Measurements from ENCODE around the gene SLC9A9.

SLC9A9 gene

DNA sequence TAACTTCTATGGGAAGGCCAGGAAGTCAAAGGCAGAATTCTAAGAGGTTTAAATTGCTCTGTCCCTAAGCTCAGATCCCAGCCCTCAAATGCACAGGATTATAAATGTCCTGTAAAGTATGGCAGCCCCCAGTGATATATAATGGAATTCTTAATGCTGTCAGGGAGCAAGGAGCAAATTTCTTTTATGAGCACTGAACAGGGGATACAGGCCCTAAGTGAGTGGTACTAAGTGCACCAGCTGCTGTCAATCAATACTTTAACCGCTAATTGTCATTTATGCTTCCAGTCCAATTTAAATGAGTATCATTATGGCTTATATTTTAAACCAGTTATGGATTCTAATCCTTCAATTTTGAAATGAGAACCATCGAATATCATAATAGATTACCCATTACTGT is 4.7 kb downstream of the SLC9A9 start:
- no peak for DNase-seq (ENCODE audit: low read depth)

DNA sequence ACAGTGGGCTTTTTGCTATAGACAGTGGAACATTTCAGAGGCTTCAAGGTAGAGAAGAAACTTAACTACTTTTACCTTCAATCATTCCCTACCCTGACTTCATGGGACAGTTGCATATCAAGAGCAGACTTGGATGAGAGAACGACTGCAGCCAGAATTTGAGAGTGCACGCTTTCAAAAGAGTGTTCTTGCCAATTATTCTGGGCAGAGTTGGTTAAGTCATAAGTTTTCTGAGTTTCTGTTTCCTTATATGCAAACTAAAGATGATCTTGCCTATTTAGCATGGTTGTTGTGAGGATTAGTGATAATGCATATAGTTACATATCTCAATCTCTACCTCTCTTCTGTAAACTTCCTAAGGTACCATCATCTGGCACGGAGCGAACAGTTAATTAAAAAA is 7.6 kb downstream of the SLC9A9 start:
- no peak for DNase-seq (ENCODE audit: low read depth)

DNA sequence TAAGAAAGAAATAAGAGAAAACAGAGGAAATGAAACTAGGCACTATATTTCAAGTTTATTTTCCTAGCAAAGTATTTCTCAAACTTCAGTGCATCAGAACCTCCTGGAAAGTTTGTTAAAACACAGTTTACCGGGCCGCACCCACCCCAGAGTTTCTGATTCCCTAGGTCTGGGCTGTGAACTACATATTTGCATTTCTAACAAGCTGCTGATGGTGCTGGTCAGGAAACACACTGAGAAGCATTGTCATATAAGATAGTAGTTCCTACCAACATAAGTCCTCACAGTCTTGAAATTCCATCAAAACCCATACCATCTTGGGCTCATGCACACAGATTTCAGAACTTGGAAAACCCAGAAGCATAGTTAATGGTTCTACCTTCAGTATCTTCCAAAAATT is 8.3 kb downstream of the SLC9A9 start:
- DNase-seq (ENCODE audit: low read depth), result no peak

- DNase-seq (ENCODE audit: low read depth), result no peak
Observed at GRCh38 chr3:143837076-143837475, 11.2 kb downstream of the SLC9A9 start.

DNA sequence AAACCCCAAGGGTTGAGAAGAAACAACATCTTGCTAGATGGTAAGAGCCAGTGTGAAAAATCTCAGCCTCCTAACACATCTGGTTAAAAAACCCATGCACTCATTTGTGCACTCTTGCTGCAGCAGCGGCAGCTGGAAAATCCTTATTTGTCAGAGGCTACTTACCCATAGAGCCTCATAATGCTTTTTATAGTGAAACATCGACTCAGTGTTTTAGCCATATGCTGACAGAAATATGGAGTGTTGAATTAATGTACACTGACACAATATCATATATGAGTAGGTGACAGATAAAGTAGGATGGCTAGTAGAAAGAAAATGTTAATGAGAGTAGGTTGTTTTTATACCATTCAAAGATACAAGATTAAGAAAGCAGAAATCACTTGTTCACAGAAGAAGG is 13.0 kb downstream of the SLC9A9 start:
- DNase-seq (ENCODE audit: low read depth), result no peak

GRCh38 chr3:143832433-143832832 is 15.8 kb downstream of the SLC9A9 start:
- no peak for DNase-seq (ENCODE audit: low read depth)

DNA sequence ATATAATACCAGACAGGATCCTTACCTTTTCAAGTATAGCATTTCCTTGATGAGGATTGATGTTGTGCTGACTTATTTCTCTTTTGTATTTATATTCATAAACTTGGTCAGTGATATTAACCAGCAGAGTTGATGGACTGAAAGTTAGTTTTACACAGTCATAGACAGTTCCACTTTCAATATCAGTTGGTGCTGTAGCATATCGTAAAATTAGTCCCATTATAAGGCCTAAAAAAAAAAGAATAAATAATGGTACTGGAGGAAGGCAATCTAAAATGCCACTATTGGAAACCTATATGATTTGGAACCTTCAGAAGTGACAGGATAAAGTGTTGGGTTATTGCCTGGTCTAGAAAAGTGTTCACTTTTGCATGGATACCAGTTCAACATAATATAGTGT is 16.3 kb downstream of the SLC9A9 start:
- no peak for DNase-seq (ENCODE audit: low read depth)

- DNase-seq (ENCODE audit: low read depth), result no peak
Observed at GRCh38 chr3:143831208-143831607, 17.1 kb downstream of the SLC9A9 start.

GRCh38 chr3:143830786-143831185 is 17.5 kb downstream of the SLC9A9 start:
- DNase-seq (ENCODE audit: low read depth), result no peak

GRCh38 chr3:143830063-143830462 is 18.2 kb downstream of the SLC9A9 start:
- DNase-seq (ENCODE audit: low read depth), result no peak

- no peak for DNase-seq (ENCODE audit: low read depth)
Observed at GRCh38 chr3:143827425-143827824, 20.8 kb downstream of the SLC9A9 start.

DNA sequence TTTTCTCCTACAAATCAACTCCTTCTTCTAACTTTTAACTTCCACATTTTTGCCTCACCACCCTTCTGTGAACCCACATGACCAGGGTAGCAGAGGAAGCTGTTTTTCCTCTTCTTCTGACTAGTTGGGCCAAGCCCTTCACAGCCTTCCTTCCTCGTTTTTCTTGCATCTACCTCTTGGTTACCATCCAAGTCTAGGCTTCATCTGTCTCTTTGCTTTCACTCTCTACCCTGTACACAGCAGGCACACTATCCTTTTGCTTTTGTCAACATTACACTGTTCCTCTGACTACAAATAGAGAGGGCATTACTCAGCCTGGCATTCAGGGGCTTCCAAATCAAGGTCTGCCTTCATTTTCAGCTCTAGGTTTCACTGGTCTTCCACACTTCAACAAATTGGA is 22.0 kb downstream of the SLC9A9 start:
- DNase-seq (ENCODE audit: low read depth), result no peak

GRCh38 chr3:143825513-143825912 is 22.8 kb downstream of the SLC9A9 start:
- no peak for DNase-seq (ENCODE audit: low read depth)

GRCh38 chr3:143824735-143825385 is 23.4 kb downstream of the SLC9A9 start:
- DNase-seq (ENCODE audit: low read depth), result no peak

GRCh38 chr3:143822798-143823197 is 25.5 kb downstream of the SLC9A9 start:
- no peak for DNase-seq (ENCODE audit: low read depth)

DNA sequence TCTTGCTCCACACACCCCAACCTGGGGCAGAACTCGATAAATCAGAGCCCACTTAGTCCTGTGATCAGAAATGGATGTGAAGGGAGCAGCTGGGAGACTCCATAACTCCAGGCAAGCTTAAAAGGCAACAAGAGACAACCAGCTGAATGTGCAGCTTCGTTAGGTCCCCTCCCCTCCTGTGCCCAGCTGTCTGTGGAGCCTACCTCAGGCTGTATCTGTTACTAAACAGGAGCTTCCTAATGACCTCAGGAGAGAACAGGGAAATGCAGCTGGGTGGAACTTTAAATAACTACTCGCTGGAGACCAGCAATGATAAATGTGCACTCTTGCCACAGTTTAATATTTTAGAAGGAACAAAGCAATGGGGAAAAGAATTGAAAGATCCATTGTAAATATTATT is 25.9 kb downstream of the SLC9A9 start:
- no peak for DNase-seq (ENCODE audit: low read depth)

DNA sequence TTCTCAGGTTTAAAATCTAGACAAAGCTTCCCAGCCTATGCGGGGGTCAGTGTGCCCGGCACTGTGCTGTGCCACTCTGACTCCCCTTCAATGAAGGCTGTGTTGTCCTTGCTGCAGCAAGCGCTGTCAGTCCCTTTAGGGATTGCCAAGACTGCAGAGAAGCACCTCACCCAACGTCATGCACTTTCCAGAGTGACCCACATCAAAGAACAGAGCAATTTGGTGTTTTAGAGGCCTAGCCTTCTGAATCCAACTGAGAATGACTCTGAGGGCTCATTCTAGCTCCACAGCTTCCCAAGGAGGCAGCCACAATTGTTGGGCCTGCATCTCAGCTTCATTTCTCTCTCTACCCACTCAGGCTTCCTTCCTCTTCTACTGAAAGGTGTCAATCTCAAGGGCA is 26.4 kb downstream of the SLC9A9 start:
- no peak for DNase-seq (ENCODE audit: low read depth)

DNA sequence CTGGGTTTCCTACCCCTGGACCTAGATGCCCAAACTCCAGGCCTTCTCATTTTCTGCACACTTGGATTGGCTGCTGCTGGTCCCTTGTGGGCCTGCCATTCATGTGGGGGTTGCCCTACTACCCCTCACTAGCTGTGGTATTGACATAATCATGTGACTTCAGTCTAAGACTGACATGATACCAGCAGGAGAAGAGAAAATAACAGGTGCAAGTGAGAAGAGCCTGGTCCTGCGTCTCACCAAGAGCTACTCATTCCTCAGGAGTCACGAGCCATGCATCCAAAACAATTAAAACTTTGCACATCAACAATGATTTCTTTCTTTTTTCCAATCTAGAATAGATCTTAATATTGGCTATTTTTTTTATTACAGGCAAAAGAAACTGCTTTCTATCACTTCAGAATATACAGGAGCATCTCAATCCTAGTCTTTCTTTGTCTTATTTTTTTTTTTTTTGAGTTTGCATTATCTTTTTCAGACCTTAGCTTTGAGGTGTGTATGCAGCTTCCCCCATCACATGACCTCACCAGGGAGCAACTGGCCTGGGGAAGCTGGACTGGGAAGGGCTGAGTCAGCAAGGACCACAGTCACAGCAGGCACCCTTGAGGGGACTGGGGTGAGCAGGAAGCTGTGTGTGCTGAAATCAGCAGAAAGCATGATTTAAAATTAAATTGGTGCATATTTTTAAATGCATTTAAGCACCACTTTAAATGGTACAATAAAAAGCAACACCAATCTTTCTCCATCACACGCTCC is 27.6 kb downstream of the SLC9A9 start:
- DNase-seq (ENCODE audit: low read depth), result no peak

DNA sequence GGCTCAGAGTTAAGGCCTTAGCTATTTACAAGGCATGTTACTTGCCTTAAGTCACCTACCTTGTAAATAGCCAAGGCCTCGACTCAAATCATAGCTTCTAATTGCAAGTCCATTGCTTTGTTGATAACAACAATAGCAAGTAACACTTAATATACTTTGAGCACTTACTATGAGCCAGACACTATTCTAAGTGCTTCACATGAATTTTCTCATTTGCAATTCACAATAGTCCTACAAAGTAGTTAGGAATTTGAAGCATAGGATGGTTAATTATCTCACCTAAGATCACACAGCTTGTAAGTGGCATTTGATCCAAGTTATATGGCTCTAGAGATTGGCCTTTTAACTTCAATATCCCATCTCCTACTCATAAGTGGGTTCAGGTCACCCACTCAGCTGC is 28.4 kb downstream of the SLC9A9 start:
- no peak for DNase-seq (ENCODE audit: low read depth)

- no peak for DNase-seq (ENCODE audit: low read depth)
Observed at GRCh38 chr3:143814443-143814889, 33.8 kb downstream of the SLC9A9 start.

DNA sequence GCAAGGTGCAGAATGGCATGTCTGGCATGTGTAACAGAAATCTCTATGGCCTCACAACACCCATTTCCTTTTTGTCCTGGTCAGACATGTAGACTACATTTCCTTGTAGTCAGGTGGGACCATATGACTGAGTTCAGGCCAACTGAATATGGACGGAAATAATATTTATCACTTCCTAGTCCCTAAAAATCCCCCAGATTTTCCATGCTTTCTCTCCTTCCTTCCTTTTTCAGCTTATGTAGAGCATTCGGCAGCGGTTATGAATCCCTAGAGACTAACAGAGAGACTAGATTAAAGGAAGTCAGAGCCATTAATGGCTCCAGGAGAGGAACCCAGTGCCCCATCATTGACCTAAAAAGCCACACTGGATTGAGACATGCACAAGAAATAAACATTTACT is 35.8 kb downstream of the SLC9A9 start:
- no peak for DNase-seq (ENCODE audit: low read depth)

GRCh38 chr3:143811602-143812001 is 36.7 kb downstream of the SLC9A9 start:
- peak; percentile 39 for DNase-seq (ENCODE audit: low read depth)

GRCh38 chr3:143810953-143811265 is 37.4 kb downstream of the SLC9A9 start:
- DNase-seq (ENCODE audit: low read depth), result no peak
